Testis (tissue), 3 donors: ENCODE measurements around the gene BDH2. TPM values are rescaled to one million over a fixed set of nuclear protein-coding genes. Genes with fewer than 3 reads are reported as not detected.

Experiments used
- DNase-seq: peaks from one replicate; pipeline ENCODE4 v3.0.0-alpha.2; 2019
- H3K27ac ChIP-seq, 2 donors: fragments of 200-600 bp; sonication (generic); one replicate each; pipeline ENCODE4 v1.5.1; 2019
- H3K27me3 ChIP-seq: fragments of 200-600 bp; sonication (generic); one replicate; pipeline ENCODE4 v1.5.1; 2019
- H3K36me3 ChIP-seq: fragments of 200-600 bp; sonication (generic); one replicate; pipeline ENCODE4 v1.5.1; 2017; ENCODE audit warnings: low read depth; ENCODE audit errors: missing control alignments
- H3K4me1 ChIP-seq: fragments of 200-600 bp; sonication (generic); one replicate; pipeline ENCODE4 v1.5.1; 2019
- H3K4me3 ChIP-seq, 2 donors: fragments of 200-600 bp; sonication (generic); one replicate each; pipeline ENCODE4 v1.5.1; 2017 to 2019
- H3K9me3 ChIP-seq: fragments of 200-600 bp; sonication (generic); one replicate; pipeline ENCODE4 v1.5.1; 2017
- POLR2A ChIP-seq: fragments of 450-650 bp; IDR thresholded peaks from one replicate; pipeline ENCODE4 v1.6.1; 2017; ENCODE audit warnings: antibody characterized with exemption, mild to moderate bottlenecking, moderate library complexity
- WGBS, 2 donors: methylation state at CpG; one replicate each; pipeline ENCODE4 v1.1.5; 2018; 5-methylcytosine and 5-hydroxymethylcytosine counted together
- intact Hi-C: fragments of 100-400 bp; cut with DNase I; formaldehyde crosslinking; loops from one replicate; pipeline ENCODE4 v1.15.1; 2023; ENCODE audit warnings: low total_unique reads
- polyA plus RNA-seq: library from polyadenylated mRNA; stranded (reverse); fragments of 350-450 nt; fragmentation: Illumina TruSeq; extraction: RNeasy Lipid Tissue Mini Kit (QIAGEN cat#74804); gene quantifications from one replicate; pipeline ENCODE4 v1.2.3, GENCODE V29; 2014; ENCODE audit warnings: low read depth, low replicate concordance; ENCODE audit not compliant: insufficient read depth
- total RNA-seq, 2 donors: library from RNA; depleted of rRNA; stranded (reverse); fragments of >200 nt; gene quantifications; one replicate each; pipeline ENCODE4 v1.2.3, GENCODE V29; 2016
- TF ChIP-seq, protein P1 (sequence below), 3 experiments: fragments of 450-650 bp in 2 of 3; fragments of 200-600 bp in 1 of 3; sonication (generic) in 1 of 3; IDR thresholded peaks; one replicate each; pipeline ENCODE4 v1.5.1; 2016 to 2019; ENCODE audit warnings: antibody characterized with exemption in 3 of 3, mild to moderate bottlenecking in 2 of 3, moderate library complexity in 1 of 3

BDH2 gene
- total and polyA plus RNA-seq, 3 donors from 2014 or later = 41.2 to 54.7 (median 53.1) TPM

DNA sequence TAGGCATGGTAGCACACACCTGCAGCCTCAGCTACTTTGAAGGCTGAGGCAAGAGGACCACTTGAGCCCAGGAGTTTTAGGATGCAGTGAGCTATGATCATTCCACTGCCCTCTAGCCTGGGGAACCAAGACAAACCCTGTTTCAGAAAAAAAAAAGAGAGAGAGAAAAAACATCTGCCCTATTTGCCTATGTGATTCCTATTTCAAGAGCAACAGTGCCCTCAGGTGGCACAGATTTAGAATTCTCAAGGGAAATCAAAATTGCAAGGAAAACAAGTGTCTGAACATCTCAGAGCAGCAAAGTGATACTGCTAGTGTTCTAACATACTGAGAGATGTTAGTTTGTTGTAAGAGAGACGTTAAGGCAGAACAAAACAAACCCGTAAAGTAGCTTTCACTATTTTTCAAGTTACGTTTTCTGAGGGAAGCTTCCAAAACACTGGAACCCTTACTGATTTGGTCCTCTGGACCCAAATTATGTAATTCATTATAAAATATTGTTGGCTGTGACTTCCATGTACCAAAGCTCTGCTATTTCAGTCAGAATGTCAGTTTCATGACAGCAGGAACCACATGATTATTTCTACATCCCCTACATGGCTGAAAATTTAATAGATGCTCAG lies 7.9 kb downstream of the BDH2 start:
- Histone ChIP-seq H3K9me3 (no peaks in the 10 kb centered on the region), H3K4me3 (no peak overlapping the region), H3K27me3 (no peaks in the 10 kb centered on the region), H3K4me1 (no peaks in the 10 kb centered on the region), H3K27ac (no peak overlapping the region), H3K36me3 (no peaks in the 10 kb centered on the region)
- peak; percentile 33 for DNase-seq
- TF ChIP-seq, protein P1, sequence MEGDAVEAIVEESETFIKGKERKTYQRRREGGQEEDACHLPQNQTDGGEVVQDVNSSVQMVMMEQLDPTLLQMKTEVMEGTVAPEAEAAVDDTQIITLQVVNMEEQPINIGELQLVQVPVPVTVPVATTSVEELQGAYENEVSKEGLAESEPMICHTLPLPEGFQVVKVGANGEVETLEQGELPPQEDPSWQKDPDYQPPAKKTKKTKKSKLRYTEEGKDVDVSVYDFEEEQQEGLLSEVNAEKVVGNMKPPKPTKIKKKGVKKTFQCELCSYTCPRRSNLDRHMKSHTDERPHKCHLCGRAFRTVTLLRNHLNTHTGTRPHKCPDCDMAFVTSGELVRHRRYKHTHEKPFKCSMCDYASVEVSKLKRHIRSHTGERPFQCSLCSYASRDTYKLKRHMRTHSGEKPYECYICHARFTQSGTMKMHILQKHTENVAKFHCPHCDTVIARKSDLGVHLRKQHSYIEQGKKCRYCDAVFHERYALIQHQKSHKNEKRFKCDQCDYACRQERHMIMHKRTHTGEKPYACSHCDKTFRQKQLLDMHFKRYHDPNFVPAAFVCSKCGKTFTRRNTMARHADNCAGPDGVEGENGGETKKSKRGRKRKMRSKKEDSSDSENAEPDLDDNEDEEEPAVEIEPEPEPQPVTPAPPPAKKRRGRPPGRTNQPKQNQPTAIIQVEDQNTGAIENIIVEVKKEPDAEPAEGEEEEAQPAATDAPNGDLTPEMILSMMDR (IDR thresholded peaks at IDR 0.05) = peak in 1 of 3 experiments; percentile 5
- no peak for TF ChIP-seq POLR2A
- intact Hi-C loops = no loop called here
- WGBS, 2 donors = 62 to 66% methylated on average over 3 of the region's 3 CpGs

DNA sequence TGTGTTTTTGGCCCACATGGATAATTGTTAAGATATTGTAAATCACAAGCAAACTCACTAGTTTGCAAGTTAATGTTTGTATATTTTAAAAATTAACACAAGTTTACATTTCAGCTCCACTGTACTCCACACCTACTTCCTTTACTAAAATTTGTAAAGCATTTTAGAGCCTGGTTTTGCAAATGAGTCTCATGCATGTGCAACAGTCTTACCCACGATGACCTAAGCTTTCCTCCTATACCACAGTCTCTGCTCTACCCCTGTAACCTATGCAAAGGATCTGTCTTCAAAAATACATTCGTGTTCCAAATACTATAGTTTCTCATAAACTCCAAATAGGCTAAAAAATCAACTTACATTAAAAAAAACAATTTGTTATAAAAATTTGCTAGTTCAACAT lies 10.2 kb downstream of the BDH2 start:
- Histone ChIP-seq H3K36me3 (no peaks in the 10 kb centered on the region), H3K27me3 (no peaks in the 10 kb centered on the region), H3K4me1 (no peaks in the 10 kb centered on the region), H3K4me3 (no peak overlapping the region), H3K27ac (no peak overlapping the region), H3K9me3 (no peaks in the 10 kb centered on the region)
- intact Hi-C loops = no loop called here
- TF ChIP-seq POLR2A = no peak
- TF ChIP-seq, protein P1 (IDR thresholded peaks at IDR 0.05) = no peak
- DNase-seq = no peak
- WGBS, 2 donors = 82 to 91% methylated on average over 2 of the region's 2 CpGs

DNA sequence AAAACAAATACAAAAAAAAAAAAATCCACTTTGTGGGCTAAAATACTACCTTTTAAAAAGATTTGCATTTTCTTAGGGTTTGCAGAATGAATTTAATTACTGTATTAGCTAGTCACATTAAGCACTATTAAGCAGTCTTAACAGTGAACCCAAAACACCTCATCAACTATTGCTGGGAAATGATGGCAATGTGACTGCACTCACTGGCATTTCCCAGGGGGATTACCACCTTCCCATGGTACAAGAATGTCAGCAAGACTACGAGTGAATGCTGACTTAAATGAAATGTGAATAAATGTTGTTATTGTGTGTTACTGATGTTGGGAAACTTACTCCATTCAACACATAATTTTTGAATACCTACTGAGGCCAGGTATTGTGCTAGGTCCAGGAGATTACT lies 13.1 kb downstream of the BDH2 start:
- intact Hi-C loops = no loop called here
- Histone ChIP-seq H3K36me3 (no peaks in the 10 kb centered on the region), H3K9me3 (no peaks in the 10 kb centered on the region), H3K4me1 (no peaks in the 10 kb centered on the region), H3K4me3 (no peak overlapping the region), H3K27ac (no peak overlapping the region), H3K27me3 (no peaks in the 10 kb centered on the region)
- DNase-seq = no peak
- TF ChIP-seq, protein P1 (IDR thresholded peaks at IDR 0.05) = no peak
- no peak for TF ChIP-seq POLR2A
- 56 to 68% methylated on average over 1 of the region's 1 CpG for WGBS, 2 donors

DNA sequence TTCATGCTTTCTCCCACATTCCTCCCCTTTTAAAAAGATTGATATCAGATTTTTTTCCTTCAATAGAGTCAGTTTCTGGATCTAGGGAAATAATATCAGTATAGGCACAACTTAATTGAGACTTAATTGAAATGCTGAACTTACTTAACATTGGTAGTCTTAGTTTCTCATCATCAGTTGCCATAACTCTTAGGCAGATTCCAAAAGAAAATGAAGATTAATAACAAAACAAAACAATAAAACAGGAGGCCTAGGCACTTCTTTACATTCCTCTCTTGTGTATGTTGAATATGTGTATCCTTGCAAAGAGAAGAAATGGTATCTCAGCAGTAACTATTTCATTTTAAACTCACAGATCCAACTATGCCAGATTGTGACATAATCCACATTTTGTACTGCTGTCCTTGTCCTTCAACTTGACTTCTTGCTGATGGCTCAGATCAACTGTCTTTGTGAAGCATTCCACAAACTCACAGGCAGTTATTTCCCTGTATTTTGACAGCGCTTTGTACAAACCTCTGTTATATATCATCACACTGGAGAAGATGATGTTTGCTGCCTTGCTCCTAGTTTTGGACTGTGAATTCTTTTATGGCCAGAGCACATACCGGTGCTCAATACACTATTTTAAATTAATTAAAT lies 14.0 kb downstream of the BDH2 start:
- H3K4me3 ChIP-seq = no peak overlapping the region
- no peak overlapping the region for H3K27ac ChIP-seq
- TF ChIP-seq POLR2A = no peak
- TF ChIP-seq, protein P1 (IDR thresholded peaks at IDR 0.05) = no peak
- H3K4me1 ChIP-seq = no peaks in the 10 kb centered on the region
- no peaks in the 10 kb centered on the region for H3K27me3 ChIP-seq
- no peak for DNase-seq
- WGBS, 2 donors = 89 to 94% methylated on average over 2 of the region's 2 CpGs
- intact Hi-C loops = no loop called here
- no peaks in the 10 kb centered on the region for H3K36me3 ChIP-seq
- no peaks in the 10 kb centered on the region for H3K9me3 ChIP-seq

DNA sequence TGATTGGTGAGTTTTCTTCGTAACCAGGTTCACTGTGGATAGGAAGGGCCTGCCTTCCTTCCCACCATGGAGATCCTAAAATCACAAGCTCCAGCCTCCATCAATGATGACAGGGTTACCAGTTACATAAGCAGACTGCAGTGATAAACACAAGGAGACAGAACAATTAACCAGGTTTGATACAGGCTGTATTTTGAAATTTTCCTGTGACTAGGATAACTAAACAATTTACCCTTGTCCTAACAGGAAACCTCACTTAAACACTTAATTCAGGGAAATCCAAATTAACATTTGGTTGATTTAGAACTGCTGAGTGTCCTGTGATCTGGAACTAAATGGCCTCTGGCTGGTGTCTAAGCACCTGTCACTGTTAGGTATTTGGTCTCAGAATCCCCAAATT lies 20.0 kb downstream of the BDH2 start:
- TF ChIP-seq POLR2A = no peak
- TF ChIP-seq, protein P1 (IDR thresholded peaks at IDR 0.05) = no peak
- H3K36me3 ChIP-seq = no peaks in the 10 kb centered on the region
- DNase-seq = no peak
- intact Hi-C loops = no loop called here
- no peak overlapping the region for H3K27ac ChIP-seq
- no peak overlapping the region for H3K4me3 ChIP-seq
- H3K27me3 ChIP-seq = no peaks in the 10 kb centered on the region
- WGBS, 2 donors = 97 to 100% methylated on average over 1 of the region's 1 CpG
- H3K9me3 ChIP-seq = no peaks in the 10 kb centered on the region
- no peaks in the 10 kb centered on the region for H3K4me1 ChIP-seq
